Panc1 (cell line): Measurements from ENCODE around the gene SLC22A5. TPM values are rescaled to one million over a fixed set of nuclear protein-coding genes. Genes with fewer than 3 reads are reported as not detected.

Experiments
- ATAC-seq: fragments of 200-7000 bp; cut with Tn5 transposase; 2 replicates; pipeline ENCODE4 v1.9.1; 2020; ENCODE audit warnings: mild to moderate bottlenecking, moderate library complexity
- BruUV-seq: library from RNA; stranded (reverse); fragments of 400-500 nt; replicated peaks from 2 replicates; lab custom pipeline; 2021; lab: Mats Ljungman, UMichigan
- CTCF ChIA-PET: fragments of 300-600 bp; sonication (Branson Sonifier 250); formaldehyde crosslinking; loops from one replicate; lab custom pipeline; 2022; ENCODE audit warnings: antibody characterized with exemption; lab: Charles Lee
- POLR2A ChIA-PET: fragments of 300-600 bp; sonication (Branson Sonifier 250); formaldehyde crosslinking; loops from one replicate; lab custom pipeline; 2022; ENCODE audit warnings: antibody characterized with exemption; lab: Charles Lee
- DNase-seq: peaks from one replicate; pipeline ENCODE4 v3.0.0-alpha.2; 2010; ENCODE audit warnings: low read depth, low spot score
- H3K27ac ChIP-seq: 2 replicates; pipeline ENCODE4 v1.5.1; 2011; ENCODE audit warnings: mild to moderate bottlenecking, low read length, inconsistent platforms
- H3K27me3 ChIP-seq: fragments of 200-500 bp; sonication (Bioruptor generic); 2 replicates; pipeline ENCODE4 v1.6.0; 2014; ENCODE audit warnings: low read length, inconsistent platforms; ENCODE audit not compliant: control insufficient read depth, insufficient read depth
- H3K36me3 ChIP-seq: fragments of 200-500 bp; sonication (Bioruptor generic); 2 replicates; pipeline ENCODE4 v1.5.1; 2014; ENCODE audit warnings: inconsistent platforms, mild to moderate bottlenecking, low read length, moderate library complexity; ENCODE audit not compliant: control insufficient read depth, insufficient read depth
- H3K4me1 ChIP-seq: 2 replicates; pipeline ENCODE4 v1.5.1; 2011; ENCODE audit warnings: inconsistent platforms, mild to moderate bottlenecking, low read length, moderate library complexity; ENCODE audit not compliant: control insufficient read depth, insufficient read depth
- H3K4me3 ChIP-seq, 2 experiments: 2 replicates each; pipeline ENCODE4 v1.5.1; 2011 to 2012; ENCODE audit warnings: low read depth in 2 of 2, low read length in 2 of 2, mild to moderate bottlenecking in 2 of 2, inconsistent platforms in 1 of 2, moderate library complexity in 1 of 2
- H3K9me3 ChIP-seq: fragments of 200-500 bp; sonication (Bioruptor generic); 2 replicates; pipeline ENCODE4 v1.5.1; 2014; ENCODE audit warnings: low read depth, mild to moderate bottlenecking, inconsistent platforms, low read length, moderate library complexity; ENCODE audit not compliant: control insufficient read depth, insufficient read depth
- CTCF ChIP-seq: fragments of 450-650 bp; IDR thresholded peaks from 2 replicates; pipeline ENCODE4 v1.5.1; 2017; ENCODE audit warnings: mild to moderate bottlenecking
- POLR2AphosphoS5 ChIP-seq: IDR thresholded peaks from 2 replicates; pipeline ENCODE4 v1.6.1; 2012; ENCODE audit warnings: mild to moderate bottlenecking, low read depth, low read length, moderate library complexity
- REST ChIP-seq, 2 experiments: IDR thresholded peaks; 2 replicates each; pipeline ENCODE4 v1.6.1; 2011 to 2012; ENCODE audit warnings: low read depth in 2 of 2, control low read depth in 1 of 2, low read length in 1 of 2, mild to moderate bottlenecking in 1 of 2, moderate library complexity in 1 of 2; ENCODE audit not compliant: insufficient read depth in 1 of 2
- SIN3A ChIP-seq: IDR thresholded peaks from 2 replicates; pipeline ENCODE4 v1.6.1; 2012; ENCODE audit warnings: low read depth, mild to moderate bottlenecking, low read length, moderate library complexity, borderline replicate concordance; ENCODE audit not compliant: insufficient read depth
- TCF7L2 ChIP-seq: IDR thresholded peaks from 2 replicates; pipeline ENCODE4 v1.6.1; 2011; ENCODE audit warnings: mild to moderate bottlenecking, low read depth, low read length, inconsistent platforms
- in situ Hi-C: cut with HindIII; loops from 2 replicates; pipeline ENCODE4 v1.10.0; 2016; ENCODE audit warnings: low sequenced_read_pairs, low pct_unique_long_range_greater_than_20kb
- intact Hi-C: fragments of 100-400 bp; cut with micrococcal nuclease; formaldehyde crosslinking; loops from one replicate; pipeline ENCODE4 v1.10.0; 2022; ENCODE audit not compliant: unreplicated experiment
- total RNA-seq: library from RNA; stranded (reverse); gene quantifications from one replicate; pipeline ENCODE4 v1.2.1, GENCODE V29; 2021; ENCODE audit not compliant: unreplicated experiment

Gene SLC22A5
- total RNA-seq, 1 experiment from 2014 or later: 9.5 TPM

- DNase-seq (no peak), ATAC-seq (no peak)
- no peak overlapping the region for H3K27ac ChIP-seq
- no peak for TF ChIP-seq CTCF
- TF ChIP-seq REST (IDR thresholded peaks at IDR 0.05; ENCODE audit: insufficient read depth in 1 of 2, low read depth in 2 of 2, low read length in 1 of 2): no peak
- no peak for TF ChIP-seq SIN3A
- no peak for TF ChIP-seq POLR2AphosphoS5
- TF ChIP-seq TCF7L2: no peak
- intact Hi-C loops (no loop called here), in situ Hi-C loops (no loop called here)
- H3K36me3 ChIP-seq: no peaks in the 10 kb centered on the region
- ChIA-PET POLR2A (no interaction called here), CTCF (no interaction called here)
- no peaks in the 10 kb centered on the region for H3K9me3 ChIP-seq
- no peaks in the 10 kb centered on the region for H3K27me3 ChIP-seq
- H3K4me3 ChIP-seq: no peak overlapping the region
- no peaks in the 10 kb centered on the region for H3K4me1 ChIP-seq
- no TSS peak for BruUV-seq
Observed at GRCh38 chr5:132435447-132435846, 65.9 kb downstream of the SLC22A5 start.

GRCh38 chr5:132435886-132436285, 66.4 kb downstream of the SLC22A5 start:
- Histone ChIP-seq H3K27me3 (no peaks in the 10 kb centered on the region), H3K9me3 (no peaks in the 10 kb centered on the region), H3K27ac (no peak overlapping the region), H3K4me1 (no peaks in the 10 kb centered on the region), H3K4me3 (no peak overlapping the region), H3K36me3 (no peaks in the 10 kb centered on the region)
- no peak for ATAC-seq
- intact Hi-C loops: no loop called here
- ChIA-PET POLR2A (no interaction called here), CTCF (no interaction called here)
- TF ChIP-seq SIN3A (no peak), REST (IDR thresholded peaks at IDR 0.05; ENCODE audit: insufficient read depth in 1 of 2, low read depth in 2 of 2, low read length in 1 of 2) (no peak), CTCF (no peak), POLR2AphosphoS5 (no peak), TCF7L2 (no peak)
- in situ Hi-C loops: no loop called here
- no TSS peak for BruUV-seq
- DNase-seq: no peak
